Measurements from ENCODE around the gene ZNF30. TPM values are rescaled to one million over a fixed set of nuclear protein-coding genes. Genes with fewer than 3 reads are reported as not detected.
"Not testable (repeated sequence)": the region's sequence is repeated elsewhere in the genome, so short reads cannot be mapped to it uniquely, and the experiment has no call there.

ZNF30 gene
- total RNA-seq, 2 experiments from 2014 or later, result 4.1 TPM

- H3K4me3 Mint-ChIP-seq, result no peak overlapping the region
- peaks cover 15% of the 10 kb centered on the region for H3K4me1 Mint-ChIP-seq (ENCODE audit: low read depth)
- no peak overlapping the region for H3K27ac Mint-ChIP-seq
- CTCF ChIA-PET, result interaction anchor here (3.9 kb wide), 1 partner anchor 19 kb away, joined by 14 read pairs; no protein-coding TSS in a partner anchor
- no peak for ATAC-seq
- H3K9me3 Mint-ChIP-seq (ENCODE audit: insufficient read depth), result peaks cover 8% of the 10 kb centered on the region
- POLR2A ChIA-PET, result interaction anchor here (2.7 kb wide), 1 partner anchor 22 kb away, joined by 8 read pairs; no protein-coding TSS in a partner anchor
- no peak for DNase-seq
- H3K36me3 Mint-ChIP-seq (ENCODE audit: low read depth), result no peaks in the 10 kb centered on the region
- H3K27me3 Mint-ChIP-seq (ENCODE audit: low read depth), result no peaks in the 10 kb centered on the region
Measured at GRCh38 chr19:34991542-34992333, 65.0 kb downstream of the ZNF30 start.

GRCh38 chr19:34992582-34992981 lies 65.9 kb downstream of the ZNF30 start:
- CTCF ChIA-PET, result interaction anchor here (3.9 kb wide), 1 partner anchor 20 kb away, joined by 14 read pairs; no protein-coding TSS in a partner anchor

GRCh38 chr19:34994286-34994642 lies 67.6 kb downstream of the ZNF30 start:
- H3K27me3 Mint-ChIP-seq (ENCODE audit: low read depth), result no peaks in the 10 kb centered on the region

More at GRCh38 chr19:34992582-34992981, 65.9 kb downstream of the ZNF30 start:
- H3K27me3 Mint-ChIP-seq (ENCODE audit: low read depth); POLR2A ChIA-PET; H3K4me3 Mint-ChIP-seq; H3K27ac Mint-ChIP-seq; H3K9me3 Mint-ChIP-seq (ENCODE audit: insufficient read depth); DNase-seq; ATAC-seq; H3K36me3 Mint-ChIP-seq (ENCODE audit: low read depth): not testable (repeated sequence)
- H3K4me1 Mint-ChIP-seq (ENCODE audit: low read depth), result peaks cover 23% of the 10 kb centered on the region

More at GRCh38 chr19:34994286-34994642, 67.6 kb downstream of the ZNF30 start:
- CTCF ChIA-PET, result interaction anchor here (1.0 to 2.4 kb wide), 2 partner anchors 22 to 142 kb away, joined by 3 to 7 read pairs; no protein-coding TSS in a partner anchor
- no peak for DNase-seq
- H3K4me1 Mint-ChIP-seq (ENCODE audit: low read depth), result peaks cover 36% of the 10 kb centered on the region
- no peak overlapping the region for H3K4me3 Mint-ChIP-seq
- H3K36me3 Mint-ChIP-seq (ENCODE audit: low read depth), result no peaks in the 10 kb centered on the region
- H3K9me3 Mint-ChIP-seq (ENCODE audit: insufficient read depth), result peaks cover 8% of the 10 kb centered on the region
- no peak overlapping the region for H3K27ac Mint-ChIP-seq
- POLR2A ChIA-PET, result no interaction called here
- ATAC-seq, result no peak

Other genes starting within 250 kb of the ZNF30 start
- gene SCGB2B2, start 249.7 kb upstream of the ZNF30 start, total RNA-seq, result under 1 TPM; 0.21 to 0.42 TPM
- 10 to 100 TPM; 18.3 to 19.1 TPM for gene ZNF302, start 249.2 kb upstream of the ZNF30 start, total RNA-seq
- 1 to 10 TPM; 3.8 to 4.1 TPM for gene ZNF181, start 192.7 kb upstream of the ZNF30 start, total RNA-seq
- 1 to 10 TPM; 4.9 to 5.0 TPM for gene ZNF599, start 153.7 kb upstream of the ZNF30 start, total RNA-seq
- gene ZNF792, start 37.3 kb downstream of the ZNF30 start, total RNA-seq, result 10 to 100 TPM; 13.7 to 14.2 TPM
- 10 to 100 TPM; 76.2 to 81.8 TPM for gene GRAMD1A, start 73.4 kb downstream of the ZNF30 start, total RNA-seq
- under 1 TPM; 0.37 to 0.57 TPM for gene SCN1B, start 103.6 kb downstream of the ZNF30 start, total RNA-seq
- gene HPN, start 114.8 kb downstream of the ZNF30 start, total RNA-seq, result not detected
- not detected for gene FXYD3, start 188.9 kb downstream of the ZNF30 start, total RNA-seq
- gene LGI4, start 208.2 kb downstream of the ZNF30 start, total RNA-seq, result under 1 TPM; 0.13 TPM
- gene FXYD1, start 211.9 kb downstream of the ZNF30 start, total RNA-seq, result 1 to 10 TPM; 1.3 to 1.4 TPM
- 1 to 10 TPM; 4.1 to 5.2 TPM for gene FXYD7, start 216.4 kb downstream of the ZNF30 start, total RNA-seq
- 100 to 1,000 TPM; 338 to 384 TPM for gene FXYD5, start 227.8 kb downstream of the ZNF30 start, total RNA-seq